Type B pancreatic cell (in vitro differentiated cells): Measurements from ENCODE around the gene AHCYL1. TPM values are rescaled to one million over a fixed set of nuclear protein-coding genes. Genes with fewer than 3 reads are reported as not detected.

ENCODE experiments used
- DNase-seq: peaks from one replicate; pipeline ENCODE4 v3.0.0; 2021; ENCODE audit warnings: mixed read lengths; ENCODE audit not compliant: unreplicated experiment; ENCODE audit errors: extremely low spot score
- H3K27ac Mint-ChIP-seq: 2 replicates; pipeline ENCODE4 v1.8.0; 2021; ENCODE audit warnings: mild to moderate bottlenecking, mixed read lengths
- H3K27me3 Mint-ChIP-seq: 2 replicates; pipeline ENCODE4 v1.8.0; 2021; ENCODE audit warnings: mixed read lengths
- H3K36me3 Mint-ChIP-seq: 2 replicates; pipeline ENCODE4 v1.8.0; 2021; ENCODE audit warnings: mixed read lengths
- H3K4me1 Mint-ChIP-seq: one replicate; pipeline ENCODE4 v1.8.0; 2021; ENCODE audit warnings: mixed read lengths; ENCODE audit not compliant: unreplicated experiment
- H3K4me3 Mint-ChIP-seq: 2 replicates; pipeline ENCODE4 v1.8.0; 2021; ENCODE audit warnings: mild to moderate bottlenecking, mixed read lengths
- H3K9me3 Mint-ChIP-seq: 2 replicates; pipeline ENCODE4 v1.8.0; 2021; ENCODE audit warnings: mixed read lengths
- CTCF ChIP-seq: fragments of 200-600 bp; sonication (generic); conservative IDR thresholded peaks from 2 replicates; pipeline ENCODE4 v1.5.0; 2021; ENCODE audit warnings: antibody characterized with exemption, mild to moderate bottlenecking
- total RNA-seq: library from RNA; stranded (reverse); gene quantifications from 2 replicates; pipeline ENCODE4 v1.2.1, GENCODE V29; 2021; ENCODE audit warnings: low replicate concordance

Gene AHCYL1
- total RNA-seq, 1 donor from 2014 or later: 87.1 TPM

- H3K9me3 Mint-ChIP-seq: no peaks in the 10 kb centered on the region
- H3K27ac Mint-ChIP-seq: peak overlapping the region; percentile 100
- peak overlapping the region; percentile 98 for H3K4me3 Mint-ChIP-seq
- H3K27me3 Mint-ChIP-seq: no peaks in the 10 kb centered on the region
- peaks cover 23% of the 10 kb centered on the region for H3K36me3 Mint-ChIP-seq
- TF ChIP-seq CTCF: no peak
- peaks cover 45% of the 10 kb centered on the region for H3K4me1 Mint-ChIP-seq
- no peak for DNase-seq
Observed at GRCh38 chr1:109986054-109986444, 1.5 kb downstream of the AHCYL1 start.

DNA sequence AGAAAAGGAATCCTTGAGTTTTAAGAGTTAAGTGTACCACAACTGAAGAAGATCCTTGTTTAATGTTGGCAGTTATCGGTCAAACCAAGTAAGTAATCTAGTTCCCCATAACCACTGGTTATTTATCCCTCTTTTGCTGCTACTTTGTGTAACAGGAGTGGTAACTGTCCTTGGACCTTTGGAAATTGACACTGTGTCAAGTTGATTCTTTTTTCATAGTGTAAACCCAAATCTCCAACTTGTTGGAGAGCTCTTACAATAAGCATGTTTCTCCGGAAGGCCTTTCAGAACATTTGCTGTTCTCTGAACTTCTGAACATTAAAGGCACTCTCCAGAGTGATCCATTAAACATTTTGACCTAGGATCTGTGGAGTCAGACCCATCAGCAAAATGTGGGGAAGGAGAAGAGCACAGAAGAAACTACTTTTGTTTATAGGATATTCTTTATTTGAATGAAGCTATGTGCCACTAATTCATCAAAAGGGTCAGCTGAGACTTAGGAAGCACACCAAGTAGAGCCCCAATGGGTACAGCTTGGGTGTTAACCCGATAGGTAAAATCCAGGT is 3.9 kb downstream of the AHCYL1 start:
- Mint-ChIP-seq H3K36me3 (peaks cover 30% of the 10 kb centered on the region), H3K4me1 (peaks cover 53% of the 10 kb centered on the region), H3K27me3 (no peaks in the 10 kb centered on the region), H3K4me3 (peak overlapping the region; percentile 34), H3K27ac (peak overlapping the region; percentile 33), H3K9me3 (no peaks in the 10 kb centered on the region)
- TF ChIP-seq CTCF: no peak
- no peak for DNase-seq

GRCh38 chr1:109989506-109990301 is 5.1 kb downstream of the AHCYL1 start:
- no peaks in the 10 kb centered on the region for H3K27me3 Mint-ChIP-seq
- H3K27ac Mint-ChIP-seq: no peak overlapping the region
- H3K4me3 Mint-ChIP-seq: no peak overlapping the region
- TF ChIP-seq CTCF: no peak
- DNase-seq: no peak
- H3K36me3 Mint-ChIP-seq: peaks cover 31% of the 10 kb centered on the region
- no peaks in the 10 kb centered on the region for H3K9me3 Mint-ChIP-seq
- H3K4me1 Mint-ChIP-seq: peaks cover 61% of the 10 kb centered on the region

DNA sequence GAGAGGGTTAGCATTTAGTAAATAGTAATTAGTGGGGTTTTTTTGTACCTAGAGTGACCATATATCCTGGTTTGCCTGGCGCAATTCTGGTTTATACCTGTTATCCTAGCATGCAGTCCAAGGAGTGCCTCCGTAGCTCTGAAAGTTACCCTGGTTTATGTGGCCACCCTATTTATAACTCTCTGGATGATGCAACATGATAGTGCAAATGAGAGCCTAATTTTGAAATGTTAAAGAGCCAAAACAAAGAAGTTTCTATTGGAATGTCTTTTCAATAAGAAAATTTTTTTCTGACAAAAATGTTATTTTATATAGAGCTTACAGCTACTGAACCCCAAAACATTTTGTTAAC is 5.7 kb downstream of the AHCYL1 start:
- Mint-ChIP-seq H3K4me1 (peaks cover 64% of the 10 kb centered on the region), H3K9me3 (no peaks in the 10 kb centered on the region), H3K4me3 (no peak overlapping the region), H3K27me3 (no peaks in the 10 kb centered on the region), H3K36me3 (peaks cover 31% of the 10 kb centered on the region), H3K27ac (no peak overlapping the region)
- no peak for DNase-seq
- no peak for TF ChIP-seq CTCF

DNA sequence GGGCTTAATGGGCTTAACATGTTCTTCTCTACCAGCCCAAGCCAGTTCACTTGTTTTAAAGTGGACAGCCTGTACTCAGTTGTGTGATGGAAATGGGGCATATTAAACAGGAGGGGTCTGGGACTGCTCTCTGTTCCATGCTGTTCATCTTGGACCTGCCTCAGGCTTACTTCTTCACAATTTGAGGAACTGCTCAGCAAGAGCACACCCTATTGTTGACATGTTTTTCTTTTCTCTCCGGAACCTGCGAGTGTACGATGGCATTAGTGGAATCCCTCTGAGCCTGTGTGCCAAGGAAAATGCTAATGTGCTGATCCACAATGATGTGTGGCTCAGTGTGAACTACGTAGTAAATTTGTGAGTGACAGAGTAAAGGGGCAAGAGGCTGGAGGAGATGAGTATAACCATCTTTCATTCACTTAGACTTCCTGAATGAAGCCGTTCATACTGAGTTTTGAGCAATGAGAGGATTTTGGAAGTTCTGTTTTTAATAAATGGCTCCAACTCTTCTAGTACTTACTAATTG is 6.9 kb downstream of the AHCYL1 start:
- H3K4me1 Mint-ChIP-seq: peaks cover 60% of the 10 kb centered on the region
- no peak overlapping the region for H3K4me3 Mint-ChIP-seq

More for the DNA sequence above, 6.9 kb downstream of the AHCYL1 start:
- H3K36me3 Mint-ChIP-seq: peaks cover 36% of the 10 kb centered on the region
- peak overlapping the region; percentile 11 for H3K27ac Mint-ChIP-seq
- no peak for TF ChIP-seq CTCF
- DNase-seq: no peak
- H3K9me3 Mint-ChIP-seq: no peaks in the 10 kb centered on the region
- no peaks in the 10 kb centered on the region for H3K27me3 Mint-ChIP-seq
